NOMO-1 treated with dmso at 0.1 percent for 144 hours (cell line): ENCODE measurements around the gene ATP5F1D.

Experiments
- DNase-seq: peaks from one replicate; lab custom pipeline; 2025; ENCODE audit not compliant: unreplicated experiment; lab: John Stamatoyannopoulos, UW

Gene ATP5F1D

GRCh38 chr19:1232652-1233072, 8.9 kb upstream of the ATP5F1D start:
- no peak for DNase-seq

- no peak for DNase-seq
Observed at GRCh38 chr19:1233115-1233667, 8.4 kb upstream of the ATP5F1D start.

- DNase-seq, result no peak
Observed at GRCh38 chr19:1234051-1234954, 7.2 kb upstream of the ATP5F1D start.

- no peak for DNase-seq
Observed at GRCh38 chr19:1234955-1235380, 6.6 kb upstream of the ATP5F1D start.

- DNase-seq, result no peak
Observed at GRCh38 chr19:1235625-1236538, 5.7 kb upstream of the ATP5F1D start.

GRCh38 chr19:1236576-1236975, 5.0 kb upstream of the ATP5F1D start:
- DNase-seq, result no peak

GRCh38 chr19:1237027-1237659, 4.4 kb upstream of the ATP5F1D start:
- DNase-seq, result no peak

GRCh38 chr19:1237754-1238368, 3.7 kb upstream of the ATP5F1D start, which contains the start of gene CBARP:
Gene CBARP, minus strand, starts transcription at chr19:1238005. Its CDS starts 1,905 bp downstream, at chr19:1236100.
- no peak for DNase-seq

GRCh38 chr19:1238369-1239303, 2.9 kb upstream of the ATP5F1D start:
- no peak for DNase-seq

GRCh38 chr19:1239420-1239795, 2.1 kb upstream of the ATP5F1D start:
- DNase-seq, result no peak

- DNase-seq, result peak; percentile 69
Observed at GRCh38 chr19:1239796-1240737, 1.5 kb upstream of the ATP5F1D start.

GRCh38 chr19:1240925-1241324, 626 bp upstream of the ATP5F1D start:
- DNase-seq, result no peak

- peak; percentile 78 for DNase-seq
Observed at GRCh38 chr19:1243768-1244692, 2.5 kb downstream of the ATP5F1D start.

GRCh38 chr19:1244693-1245451, 3.3 kb downstream of the ATP5F1D start:
- no peak for DNase-seq

- DNase-seq, result no peak
Observed at GRCh38 chr19:1245494-1246264, 4.1 kb downstream of the ATP5F1D start.
